ENCODE data around the gene CELF2.

CELF2 gene

DNA sequence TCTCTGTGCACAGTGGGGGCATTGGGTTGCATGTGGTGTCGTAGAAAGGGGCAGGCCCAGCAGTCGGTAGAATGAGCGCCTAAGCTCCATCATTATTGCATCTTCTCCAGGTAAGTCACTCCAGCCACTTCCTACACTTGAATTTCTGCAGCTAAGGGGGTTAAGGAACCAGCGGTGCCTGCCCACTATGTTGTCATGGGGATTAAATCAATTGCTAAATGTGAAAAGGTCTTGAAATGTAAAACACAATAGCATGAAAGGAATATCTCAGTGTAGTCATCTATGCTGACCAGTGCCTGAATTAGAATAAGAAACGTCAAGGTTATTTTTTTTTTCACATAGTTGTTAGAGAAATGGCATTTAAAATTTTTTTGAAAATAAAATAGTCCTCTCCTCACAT, 15.2 kb upstream of the CELF2 start:
- DNase-seq (ENCODE audit: low read depth, low spot score): no peak
- H3K4me3 ChIP-seq (ENCODE audit: low read length): no peak overlapping the region

- H3K4me3 ChIP-seq (ENCODE audit: low read length): no peak overlapping the region
- DNase-seq (ENCODE audit: low read depth, low spot score): no peak
Observed at GRCh38 chr10:11002916-11003315, 14.8 kb upstream of the CELF2 start.

DNA sequence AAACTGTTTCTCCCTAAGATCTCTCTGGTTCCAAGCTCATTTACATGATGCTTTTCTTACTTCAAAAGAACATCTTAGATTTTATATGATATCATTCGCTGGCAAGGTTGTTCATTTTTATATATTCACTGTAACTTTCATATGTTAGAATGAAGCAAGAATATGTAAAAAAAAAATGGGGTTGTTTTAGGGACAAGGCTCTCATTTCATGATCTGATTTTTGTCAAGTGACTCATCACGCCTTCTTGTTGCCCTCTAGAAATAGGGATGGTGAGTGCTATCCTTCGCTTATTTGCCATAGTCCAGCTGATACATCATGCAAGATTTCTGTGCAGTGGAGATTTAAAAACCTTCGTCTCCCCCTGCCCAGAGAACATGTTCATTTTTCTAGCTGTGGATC, 14.0 kb upstream of the CELF2 start:
- no peak for DNase-seq (ENCODE audit: low read depth, low spot score)
- no peak overlapping the region for H3K4me3 ChIP-seq (ENCODE audit: low read length)

DNA sequence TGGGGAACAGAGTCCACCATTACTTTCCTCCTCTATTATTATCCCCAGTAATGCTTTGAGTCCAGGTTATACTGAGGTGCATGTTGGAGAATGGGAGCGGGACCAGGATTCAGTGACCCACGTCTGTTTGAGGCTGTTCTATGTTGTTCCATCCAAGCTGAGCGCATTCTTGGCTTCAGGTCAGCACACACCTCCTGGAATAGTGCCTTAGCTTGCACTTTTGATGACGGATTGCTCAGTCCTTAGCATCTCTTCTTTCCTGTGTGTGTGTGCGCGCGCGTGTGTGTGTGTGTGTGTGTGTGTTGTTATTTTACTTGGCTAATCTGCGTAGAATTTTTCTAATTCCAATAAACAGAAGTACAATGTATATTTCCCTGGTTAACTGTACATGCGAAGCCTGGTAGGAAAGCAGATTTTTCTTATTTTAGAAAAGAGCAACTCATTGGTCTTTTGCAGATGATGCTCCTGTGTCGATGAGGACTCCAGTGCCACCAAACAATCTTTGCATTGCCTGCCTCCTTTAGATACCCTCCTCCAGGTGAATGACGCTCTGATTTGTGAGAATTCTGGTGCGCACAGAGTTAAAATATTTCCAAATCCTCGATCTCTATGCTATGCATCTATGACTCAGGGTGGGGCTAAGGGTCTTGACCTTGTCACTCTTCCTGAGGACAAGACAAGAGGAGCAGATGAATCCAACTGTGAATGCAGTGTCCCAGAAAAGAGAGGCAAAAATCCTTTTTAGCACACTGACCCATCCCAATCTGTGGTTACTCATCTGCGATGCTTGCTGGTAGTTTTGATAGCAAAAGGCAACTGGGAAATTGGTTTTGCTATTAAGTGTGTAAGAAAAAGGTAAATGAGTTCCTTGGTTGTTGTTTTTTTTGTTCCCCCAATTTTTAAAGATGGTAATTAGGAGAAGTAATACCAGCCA, 13.3 kb upstream of the CELF2 start:
- no peak for DNase-seq (ENCODE audit: low read depth, low spot score)
- H3K4me3 ChIP-seq (ENCODE audit: low read length): no peak overlapping the region

DNA sequence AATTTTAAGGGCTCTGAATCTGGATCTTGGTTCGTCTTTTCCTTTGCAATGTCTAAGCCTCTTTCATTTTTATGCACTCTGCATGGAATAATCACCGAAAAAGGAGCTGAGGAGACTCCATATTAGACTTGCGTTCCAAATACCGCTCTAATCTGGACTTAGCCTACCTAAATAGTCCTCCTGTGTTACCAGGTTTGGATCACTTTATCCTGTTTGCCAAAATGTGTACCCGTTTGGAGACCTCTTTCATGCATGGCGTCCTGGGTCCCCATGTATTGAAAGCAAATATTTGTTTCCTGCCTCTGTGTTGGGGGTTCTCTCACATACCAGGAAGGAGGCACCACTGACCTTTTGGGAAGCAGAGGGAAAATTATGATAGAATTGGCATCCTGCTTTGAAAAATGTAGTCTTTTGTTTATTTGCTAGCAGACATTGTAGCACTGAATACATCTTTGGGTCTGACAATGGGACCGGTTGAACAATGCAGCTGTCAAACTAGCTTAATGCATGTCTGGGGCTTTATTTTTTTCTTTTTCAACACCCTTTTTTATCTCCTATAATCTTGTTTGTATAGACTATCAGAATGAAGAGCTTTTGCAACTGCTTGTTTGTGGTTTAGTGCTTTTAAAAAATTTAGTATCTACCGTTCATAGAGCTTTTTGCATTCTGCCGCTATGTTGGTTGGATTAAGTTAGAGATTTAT, 11.8 kb upstream of the CELF2 start:
- H3K4me3 ChIP-seq (ENCODE audit: low read length): no peak overlapping the region
- DNase-seq (ENCODE audit: low read depth, low spot score): no peak

GRCh38 chr10:11006428-11006825, 11.2 kb upstream of the CELF2 start:
- H3K4me3 ChIP-seq (ENCODE audit: low read length): no peak overlapping the region
- no peak for DNase-seq (ENCODE audit: low read depth, low spot score)

- no peak overlapping the region for H3K4me3 ChIP-seq (ENCODE audit: low read length)
- no peak for DNase-seq (ENCODE audit: low read depth, low spot score)
Observed at GRCh38 chr10:11007476-11008020, 10.1 kb upstream of the CELF2 start.

GRCh38 chr10:11009471-11010308, 8.0 kb upstream of the CELF2 start:
- peak; percentile 73 for DNase-seq (ENCODE audit: low read depth, low spot score)
- no peak overlapping the region for H3K4me3 ChIP-seq (ENCODE audit: low read length)

DNA sequence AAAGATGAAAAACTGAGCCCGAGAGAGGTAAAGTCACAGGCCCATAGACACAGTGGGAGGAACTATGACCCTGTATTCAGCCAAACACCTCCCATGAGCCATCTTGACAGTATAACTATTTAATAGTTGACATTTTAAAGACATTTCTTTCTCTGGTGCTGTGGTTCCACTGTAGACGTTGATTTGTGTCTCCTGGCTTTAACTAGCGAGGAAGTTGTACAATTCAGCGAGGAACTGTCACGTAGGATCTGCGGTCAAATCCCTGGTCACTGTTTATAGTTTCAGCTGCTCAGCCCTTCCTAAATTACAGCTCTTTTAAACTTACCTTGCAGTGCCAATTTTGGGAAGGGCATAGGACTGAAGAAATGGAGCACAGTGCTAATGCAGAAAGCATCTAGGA, 7.1 kb upstream of the CELF2 start:
- no peak for DNase-seq (ENCODE audit: low read depth, low spot score)
- no peak overlapping the region for H3K4me3 ChIP-seq (ENCODE audit: low read length)

GRCh38 chr10:11011436-11011835, 6.2 kb upstream of the CELF2 start:
- H3K4me3 ChIP-seq (ENCODE audit: low read length): no peak overlapping the region
- no peak for DNase-seq (ENCODE audit: low read depth, low spot score)

GRCh38 chr10:11011984-11012383, 5.7 kb upstream of the CELF2 start:
- no peak for DNase-seq (ENCODE audit: low read depth, low spot score)

DNA sequence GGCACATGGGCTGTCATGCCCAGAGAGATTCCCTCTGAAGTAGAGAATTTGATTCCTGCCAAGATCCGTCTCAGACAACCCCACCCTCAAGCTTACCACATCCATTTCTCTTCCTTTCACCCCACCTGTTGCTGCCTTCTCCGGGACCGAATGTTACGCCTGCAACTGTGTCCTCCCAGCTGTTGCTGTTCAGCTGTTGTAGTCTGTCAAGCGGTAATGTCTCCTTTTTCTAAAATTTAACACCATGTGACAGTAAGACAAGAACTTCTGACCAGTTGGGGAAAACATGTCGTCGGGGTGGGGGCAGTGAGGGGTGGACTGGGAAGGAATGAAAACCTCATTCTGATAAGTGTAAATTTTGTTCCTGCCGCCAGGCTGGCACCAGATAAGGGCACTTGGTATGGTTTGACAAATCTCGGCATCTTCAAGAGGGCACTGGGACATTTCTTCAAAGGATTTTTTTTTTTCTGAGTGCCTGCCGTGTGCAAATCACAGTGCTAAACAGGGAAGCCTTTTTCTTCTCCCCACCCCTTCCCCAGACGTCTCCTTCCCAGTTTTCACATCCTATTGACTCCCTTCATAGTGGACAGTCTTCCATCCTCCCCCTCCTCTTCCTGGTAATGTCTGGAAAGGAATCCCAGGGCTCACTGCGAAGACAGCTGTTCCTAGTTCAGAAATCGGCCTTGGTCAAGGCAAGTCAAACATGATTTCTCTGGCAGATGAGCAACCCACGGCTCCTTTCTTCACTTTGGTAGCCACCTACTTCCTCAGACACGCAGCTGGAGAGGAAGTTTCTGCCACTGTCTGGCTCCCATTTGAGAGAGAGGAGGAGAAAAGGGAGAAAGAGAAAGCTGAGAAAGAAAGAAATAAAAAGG, 5.0 kb upstream of the CELF2 start:
- peak; percentile 60 for DNase-seq (ENCODE audit: low read depth, low spot score)
- H3K4me3 ChIP-seq (ENCODE audit: low read length): no peak overlapping the region

More at GRCh38 chr10:11011984-11012383, 5.7 kb upstream of the CELF2 start:
- H3K4me3 ChIP-seq (ENCODE audit: low read length): no peak overlapping the region

DNA sequence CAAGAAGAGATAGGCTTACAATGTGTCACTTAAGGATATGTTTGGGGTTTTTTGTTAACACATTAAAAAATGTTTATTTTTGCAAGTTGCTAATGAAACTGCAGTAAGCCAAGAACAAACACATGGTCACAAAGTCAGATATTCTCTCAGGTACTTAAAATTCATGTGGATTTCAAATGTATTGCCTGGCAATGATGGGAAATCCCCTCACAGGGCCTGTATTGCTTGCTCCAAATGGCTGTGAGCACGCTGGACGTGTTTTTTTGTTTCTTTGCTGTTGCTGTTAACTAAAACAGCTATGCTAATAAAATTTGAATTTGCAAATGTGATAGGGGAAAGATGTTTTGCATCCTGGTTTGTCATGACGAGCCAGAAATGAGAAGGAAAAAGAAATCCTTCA, 3.8 kb upstream of the CELF2 start:
- DNase-seq (ENCODE audit: low read depth, low spot score): no peak
- H3K4me3 ChIP-seq (ENCODE audit: low read length): no peak overlapping the region

DNA sequence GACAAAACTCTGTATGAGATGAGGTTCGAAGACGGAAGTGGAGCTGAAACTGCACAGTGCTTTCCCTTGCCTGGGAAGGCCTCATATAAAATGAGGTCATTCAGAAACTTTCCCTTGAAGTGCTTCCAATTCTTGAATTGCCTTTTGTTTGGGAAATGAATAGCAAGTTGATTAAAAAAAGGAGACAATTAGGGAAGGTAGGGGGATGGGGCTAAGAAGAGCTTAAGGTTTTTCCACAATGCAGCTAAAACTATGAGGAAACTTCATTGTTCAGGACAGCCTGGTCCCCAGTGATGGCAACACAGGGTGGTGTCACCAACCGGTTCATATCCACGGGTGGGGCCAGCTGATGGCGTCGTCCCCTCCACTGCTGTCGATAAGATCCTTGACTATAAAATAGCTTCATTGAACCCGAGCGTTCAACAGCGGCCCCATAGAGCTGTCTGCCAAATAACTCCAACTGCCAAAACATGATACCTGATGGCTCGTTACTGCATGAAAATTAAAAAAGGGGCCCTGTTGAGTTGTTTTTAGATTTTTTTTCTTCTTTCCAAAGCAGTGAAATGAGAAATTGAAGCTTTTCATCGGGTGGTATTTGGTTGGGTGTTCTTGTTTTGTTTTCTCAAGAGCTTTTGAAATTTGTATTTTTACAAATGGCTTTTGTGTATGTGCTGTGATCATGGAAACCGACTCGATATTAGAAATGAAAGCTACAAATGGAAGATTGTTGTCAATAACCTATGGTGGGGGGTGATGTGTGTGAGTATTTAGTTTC, 2.8 kb upstream of the CELF2 start:
- H3K4me3 ChIP-seq (ENCODE audit: low read length): no peak overlapping the region
- no peak for DNase-seq (ENCODE audit: low read depth, low spot score)

DNA sequence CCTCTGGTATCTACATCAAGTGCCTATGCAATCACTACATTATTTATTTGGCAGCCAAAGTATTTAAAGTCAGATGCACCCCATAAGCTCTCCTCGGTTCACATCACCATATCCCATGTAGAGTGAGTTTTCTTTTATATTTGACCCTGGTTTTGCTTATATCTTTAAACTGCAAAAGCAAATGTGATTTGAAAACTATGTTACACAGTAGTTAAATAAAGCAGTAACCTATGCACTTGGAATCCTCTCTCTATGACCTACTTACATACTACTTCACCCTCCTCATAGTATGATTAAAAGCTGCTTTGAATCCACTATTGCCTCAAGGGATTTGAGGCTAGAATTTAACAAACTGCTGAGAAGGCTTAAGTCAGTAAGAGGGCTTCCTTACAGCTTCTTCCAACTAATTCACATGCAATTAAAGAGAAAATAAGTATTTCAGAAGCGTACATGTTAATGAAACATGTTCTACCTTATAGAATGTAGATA, 2.2 kb upstream of the CELF2 start:
- no peak overlapping the region for H3K4me3 ChIP-seq (ENCODE audit: low read length)
- DNase-seq (ENCODE audit: low read depth, low spot score): no peak

DNA sequence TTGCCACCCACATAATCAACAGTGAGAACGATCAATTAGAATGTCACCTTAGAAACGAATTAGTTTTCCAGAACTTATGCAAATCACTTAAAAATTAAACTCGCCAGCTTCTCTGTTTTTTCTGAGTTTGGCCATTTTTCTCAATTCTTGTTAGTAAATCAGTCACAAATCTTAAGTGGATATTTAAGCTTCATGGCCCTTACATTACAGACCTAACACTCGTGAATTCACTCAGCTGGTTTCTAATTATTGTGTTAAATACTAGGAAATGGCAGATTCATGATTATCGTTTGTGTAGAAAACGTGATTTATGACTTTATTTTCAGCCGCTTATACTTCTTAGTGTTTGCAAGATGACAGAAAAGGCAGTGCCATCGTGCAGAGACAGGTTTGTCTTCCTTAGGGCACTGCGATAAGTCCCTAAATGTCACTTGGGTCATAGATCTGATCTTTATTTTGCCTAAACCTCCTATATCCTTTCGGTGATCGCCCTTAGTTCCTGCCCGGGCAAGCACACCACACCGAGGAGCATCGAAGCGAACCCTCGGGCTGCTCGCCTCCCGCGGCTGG, 587 bp upstream of the CELF2 start:
- DNase-seq (ENCODE audit: low read depth, low spot score): no peak
- peak overlapping the region; percentile 36 for H3K4me3 ChIP-seq (ENCODE audit: low read length)

DNA sequence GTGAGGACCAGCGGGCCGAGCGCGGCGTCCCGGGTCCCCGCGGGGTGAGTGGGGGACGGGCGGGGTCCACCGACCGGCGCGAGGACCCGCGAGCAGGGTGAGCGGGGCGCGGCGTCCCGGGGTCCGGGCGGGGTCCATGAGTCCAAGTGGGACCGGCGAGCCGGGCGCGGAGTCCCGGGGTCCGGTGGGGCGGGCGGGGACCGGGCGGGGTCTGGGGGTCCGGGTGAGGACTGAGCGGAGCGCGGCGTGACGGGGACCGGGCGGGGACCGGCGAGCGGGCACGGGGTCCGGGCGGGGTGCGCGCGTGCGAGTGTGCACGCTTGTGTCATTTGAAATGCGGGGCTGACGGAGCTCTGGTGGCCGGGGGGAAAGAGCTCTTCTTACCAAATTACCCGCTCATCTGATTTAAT, 765 bp downstream of the CELF2 start:
- DNase-seq (ENCODE audit: low read depth, low spot score): no peak
- H3K4me3 ChIP-seq (ENCODE audit: low read length): peak overlapping the region; percentile 53

Measured in Jurkat, Clone E6-1 (cell line).